ENCODE measurements around the gene PATE3. TPM values are rescaled to one million over a fixed set of nuclear protein-coding genes. Genes with fewer than 3 reads are reported as not detected.

The PATE3 gene
- polyA plus RNA-seq (2011; rRNA removed) (not detected in 2 replicates), polyA minus RNA-seq (2011; rRNA and poly(A)+ RNA removed) (not detected in 2 replicates)

GRCh38 chr11:125787827-125788226 lies at the start of gene PATE3:
Gene PATE3, plus strand, starts transcription at chr11:125788127. Its CDS starts 25 bp downstream, at chr11:125788152.
- Histone ChIP-seq H3K4me3 (ENCODE audit: low read depth, low read length) (no peak within 1 kb of the TSS), H3K9me3 (ENCODE audit: control insufficient read depth, insufficient read depth, low read length) (no peaks in the 10 kb centered on the region), H3K27ac (ENCODE audit: low read depth, low read length) (no peak within 1 kb of the TSS), H3K27me3 (ENCODE audit: control insufficient read depth, insufficient read depth, low read length) (no peaks in the 10 kb centered on the region)
- POLR2A ChIA-PET: no interaction called here
- TF ChIP-seq CTCF (IDR thresholded peaks at IDR 0.05; ENCODE audit: low read depth, low read length): no peak
- CTCF ChIA-PET: no interaction called here
- DNase-seq (ENCODE audit: low read depth, low spot score): no peak

GRCh38 chr11:125740617-125741016 lies 47.3 kb upstream of the PATE3 start:
- no peak for TF ChIP-seq CTCF (IDR thresholded peaks at IDR 0.05; ENCODE audit: low read depth, low read length)
- Histone ChIP-seq H3K4me3 (ENCODE audit: low read depth, low read length) (no peak overlapping the region), H3K27ac (ENCODE audit: low read depth, low read length) (no peak overlapping the region), H3K27me3 (ENCODE audit: control insufficient read depth, insufficient read depth, low read length) (no peaks in the 10 kb centered on the region), H3K9me3 (ENCODE audit: control insufficient read depth, insufficient read depth, low read length) (no peaks in the 10 kb centered on the region)
- POLR2A ChIA-PET: no interaction called here
- CTCF ChIA-PET: no interaction called here
- DNase-seq (ENCODE audit: low read depth, low spot score): no peak

GRCh38 chr11:125743681-125744080 lies 44.2 kb upstream of the PATE3 start:
- TF ChIP-seq CTCF (IDR thresholded peaks at IDR 0.05; ENCODE audit: low read depth, low read length): no peak
- ChIA-PET CTCF (interaction anchor here (1.0 kb wide), 1 partner anchor 19 kb away, joined by 4 read pairs; no protein-coding TSS in a partner anchor), POLR2A (no interaction called here)
- Histone ChIP-seq H3K9me3 (ENCODE audit: control insufficient read depth, insufficient read depth, low read length) (no peaks in the 10 kb centered on the region), H3K4me3 (ENCODE audit: low read depth, low read length) (no peak overlapping the region), H3K27ac (ENCODE audit: low read depth, low read length) (no peak overlapping the region), H3K27me3 (ENCODE audit: control insufficient read depth, insufficient read depth, low read length) (no peaks in the 10 kb centered on the region)
- DNase-seq (ENCODE audit: low read depth, low spot score): no peak

GRCh38 chr11:125745979-125746378 lies 41.9 kb upstream of the PATE3 start, which contains the start of gene PATE1:
Gene PATE1, plus strand, starts transcription at chr11:125746279. Its CDS starts 26 bp downstream, at chr11:125746305.
- POLR2A ChIA-PET: no interaction called here
- no peak for TF ChIP-seq CTCF (IDR thresholded peaks at IDR 0.05; ENCODE audit: low read depth, low read length)

GRCh38 chr11:125750629-125751028 lies 37.3 kb upstream of the PATE3 start:
- 0 out of 2 replicates have a peak, but pooled peaks have one; percentile 2 for TF ChIP-seq CTCF (IDR thresholded peaks at IDR 0.05; ENCODE audit: low read depth, low read length)
- H3K9me3 ChIP-seq (ENCODE audit: control insufficient read depth, insufficient read depth, low read length): no peaks in the 10 kb centered on the region
- POLR2A ChIA-PET: no interaction called here
- no peak overlapping the region for H3K27ac ChIP-seq (ENCODE audit: low read depth, low read length)
- DNase-seq (ENCODE audit: low read depth, low spot score): no peak
- CTCF ChIA-PET: interaction anchor here (1.5 kb wide), 1 partner anchor 16 kb away, joined by 3 read pairs; no protein-coding TSS in a partner anchor
- H3K4me3 ChIP-seq (ENCODE audit: low read depth, low read length): no peak overlapping the region
- peaks cover 4% of the 10 kb centered on the region for H3K27me3 ChIP-seq (ENCODE audit: control insufficient read depth, insufficient read depth, low read length)

More at GRCh38 chr11:125745979-125746378, 41.9 kb upstream of the PATE3 start, which contains the start of gene PATE1:
- H3K27ac ChIP-seq (ENCODE audit: low read depth, low read length): no peak within 1 kb of the TSS
- no peaks in the 10 kb centered on the region for H3K9me3 ChIP-seq (ENCODE audit: control insufficient read depth, insufficient read depth, low read length)
- no peak within 1 kb of the TSS for H3K4me3 ChIP-seq (ENCODE audit: low read depth, low read length)
- CTCF ChIA-PET: no interaction called here
- no peak for DNase-seq (ENCODE audit: low read depth, low spot score)
- H3K27me3 ChIP-seq (ENCODE audit: control insufficient read depth, insufficient read depth, low read length): peaks cover 4% of the 10 kb centered on the region

Data from AG04450 (cell line).